BLaER1 treated with 17β-estradiol and CSF1 and Interleukin-3, amounts not matched to agents 10 nM and 100 nM (cell line): ENCODE data around the gene LIMD2.
A peak's percentile ranks its signal among the peaks of the same experiment; 100 is the strongest.

Experiments used
- H3K27ac ChIP-seq, 11 experiments: shearing (Covaris generic); formaldehyde crosslinking; 2 replicates each; pipeline ENCODE4 v1.8.1; 2022
- H3K27me3 ChIP-seq, 11 experiments: shearing (Covaris generic); formaldehyde crosslinking; 2 replicates each; pipeline ENCODE4 v1.8.1; 2022
- H3K36me3 ChIP-seq, 11 experiments: shearing (Covaris generic); formaldehyde crosslinking; 2 replicates each; pipeline ENCODE4 v1.8.1; 2022
- H3K4me1 ChIP-seq, 10 experiments: shearing (Covaris generic); formaldehyde crosslinking; 2 replicates each; pipeline ENCODE4 v1.8.1; 2022
- H3K4me2 ChIP-seq, 11 experiments: shearing (Covaris generic); formaldehyde crosslinking; 2 replicates each; pipeline ENCODE4 v1.8.1; 2022
- H3K4me3 ChIP-seq, 10 experiments: shearing (Covaris generic); formaldehyde crosslinking; 2 replicates each; pipeline ENCODE4 v1.8.1; 2022
- H3K9ac ChIP-seq, 11 experiments: shearing (Covaris generic); formaldehyde crosslinking; 2 replicates each; pipeline ENCODE4 v1.8.1; 2022
- H3K9me3 ChIP-seq, 11 experiments: shearing (Covaris generic); formaldehyde crosslinking; replicated peaks in 1 of 11; 2 replicates each; pipeline ENCODE4 v1.8.1; 2022
- H4K20me1 ChIP-seq, 11 experiments: shearing (Covaris generic); formaldehyde crosslinking; 2 replicates each; pipeline ENCODE4 v1.8.1; 2022
- Cebpa-rat ChIP-seq, 11 experiments: shearing (Covaris generic); IDR thresholded peaks; 2 replicates each; pipeline ENCODE4 v1.8.1; 2022

LIMD2 gene

GRCh38 chr17:63716426-63716825, 16.5 kb upstream of the LIMD2 start:
- Histone ChIP-seq H3K4me1 (peaks cover 0 to 16% (median 9%) of the 10 kb centered on the region in 10 experiments; a peak in 12 of 20 replicates), H3K9ac (no peak overlapping the region), H3K4me3 (no peak overlapping the region), H3K27ac (no peak overlapping the region), H3K9me3 (no peaks in the 10 kb centered on the region), H4K20me1 (no peaks in the 10 kb centered on the region; a peak in 1 of 22 replicates), H3K36me3 (peaks cover 69 to 99% (median 88%) of the 10 kb centered on the region in 11 experiments), H3K4me2 (no peak overlapping the region), H3K27me3 (no peaks in the 10 kb centered on the region)
- no peak for TF ChIP-seq Cebpa-rat (IDR thresholded peaks at IDR 0.05)

DNA sequence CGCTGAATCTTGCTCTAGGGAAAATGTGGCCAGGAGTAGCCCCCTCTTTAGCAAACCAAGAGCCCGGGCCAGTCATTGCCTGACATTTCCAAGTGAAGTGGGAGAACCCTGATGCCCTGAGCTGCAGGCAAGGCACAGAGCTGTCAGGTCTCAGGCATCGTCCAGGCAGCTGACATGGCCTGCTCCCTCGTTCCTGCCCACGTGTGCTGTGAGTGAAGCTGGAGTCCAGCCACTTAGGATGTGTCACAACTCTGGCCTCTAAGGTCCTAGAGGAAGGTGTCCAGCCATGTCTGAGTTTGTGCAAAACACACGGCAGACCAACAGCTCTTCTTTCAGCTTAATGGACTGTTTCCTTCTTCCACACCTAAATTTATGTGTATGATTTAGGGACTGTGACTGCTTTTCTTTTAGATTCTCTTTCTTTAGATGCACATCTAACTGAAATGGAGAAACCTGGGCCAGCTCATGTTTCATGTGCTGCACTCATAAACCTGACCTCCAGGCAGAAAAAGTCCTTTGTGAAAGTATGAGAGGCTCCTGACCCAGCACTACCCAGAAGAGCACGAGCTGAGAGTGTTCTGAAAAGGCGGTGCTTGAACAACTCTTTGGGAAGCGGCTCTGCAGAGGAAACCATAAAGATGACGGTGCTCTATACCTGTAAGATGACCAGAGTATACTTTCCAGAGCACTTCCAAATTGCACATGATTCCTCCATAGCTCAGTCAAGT, 14.8 kb upstream of the LIMD2 start:
- Histone ChIP-seq H3K27ac (no peak overlapping the region), H4K20me1 (peaks cover 0 to 4% (median 0%) of the 10 kb centered on the region in 11 experiments; a peak in 5 of 22 replicates), H3K9ac (peak overlapping the region in 1 of 11 experiments; percentile 11; a peak in 1 of 22 replicates), H3K4me2 (peak overlapping the region in 1 of 11 experiments; percentile 52; a peak in 1 of 22 replicates), H3K4me3 (no peak overlapping the region), H3K4me1 (peaks cover 0 to 16% (median 9%) of the 10 kb centered on the region in 10 experiments; a peak in 12 of 20 replicates), H3K9me3 (no peaks in the 10 kb centered on the region), H3K27me3 (no peaks in the 10 kb centered on the region), H3K36me3 (peaks cover 80 to 99% (median 91%) of the 10 kb centered on the region in 11 experiments)
- no peak for TF ChIP-seq Cebpa-rat (IDR thresholded peaks at IDR 0.05)

DNA sequence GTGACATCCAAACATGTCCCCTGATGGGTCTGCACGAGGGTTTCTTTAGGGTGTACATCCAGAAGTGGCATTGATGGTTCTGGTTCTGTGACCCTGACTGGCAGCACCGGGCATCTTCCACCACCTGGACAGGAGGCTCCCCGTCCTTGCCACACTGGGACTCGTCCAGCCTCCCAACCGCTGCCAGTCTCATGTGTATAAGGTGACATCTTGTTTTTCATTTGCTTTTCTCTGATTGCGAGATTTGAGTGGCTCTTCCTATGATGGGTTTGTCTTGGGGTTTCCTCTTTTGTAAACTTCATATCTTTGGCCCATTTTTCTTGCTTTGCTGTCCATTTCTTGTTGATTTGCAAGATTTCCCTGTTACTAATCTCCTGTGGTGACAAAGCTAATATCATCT, 9.2 kb upstream of the LIMD2 start:
- H3K9me3 ChIP-seq = no peaks in the 10 kb centered on the region
- no peak overlapping the region for H3K4me2 ChIP-seq
- no peak overlapping the region for H3K27ac ChIP-seq
- no peak overlapping the region for H3K4me3 ChIP-seq
- no peak overlapping the region for H3K9ac ChIP-seq
- H3K4me1 ChIP-seq = peaks cover 28 to 44% (median 37%) of the 10 kb centered on the region in 10 experiments
- H3K36me3 ChIP-seq = peaks cover 84 to 99% (median 91%) of the 10 kb centered on the region in 11 experiments
- H4K20me1 ChIP-seq = peaks cover 0 to 33% (median 25%) of the 10 kb centered on the region in 11 experiments; a peak in 18 of 22 replicates
- TF ChIP-seq Cebpa-rat (IDR thresholded peaks at IDR 0.05) = no peak
- H3K27me3 ChIP-seq = no peaks in the 10 kb centered on the region

DNA sequence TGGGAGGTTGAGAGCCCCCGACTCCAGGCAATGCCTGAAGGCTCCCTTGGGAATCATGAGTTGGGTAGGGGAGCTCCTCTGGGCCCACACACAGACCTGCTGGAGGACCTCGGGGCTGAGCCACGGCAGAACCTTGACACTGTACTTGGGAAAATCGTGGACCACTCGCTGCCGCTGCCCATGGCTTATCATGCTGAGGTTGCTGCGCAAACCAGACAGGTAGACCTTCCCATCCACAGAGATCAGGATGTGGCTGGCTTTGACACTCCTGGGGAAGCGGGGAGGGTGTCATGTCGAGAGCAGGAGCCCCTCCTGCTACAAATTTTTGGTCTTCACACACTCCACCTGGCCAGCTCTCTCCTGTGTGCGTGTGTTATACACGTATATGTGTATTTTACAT, 7.2 kb upstream of the LIMD2 start:
- TF ChIP-seq Cebpa-rat (IDR thresholded peaks at IDR 0.05) = no peak
- no peaks in the 10 kb centered on the region for H3K9me3 ChIP-seq
- peak overlapping the region in 10 of 11 experiments; percentile 48 to 87 (median 66); a peak in 13 of 22 replicates for H3K4me2 ChIP-seq
- H3K4me3 ChIP-seq = no peak overlapping the region
- H3K27me3 ChIP-seq = no peaks in the 10 kb centered on the region
- no peak overlapping the region for H3K9ac ChIP-seq
- peaks cover 0 to 53% (median 39%) of the 10 kb centered on the region in 11 experiments; a peak in 19 of 22 replicates for H4K20me1 ChIP-seq
- H3K27ac ChIP-seq = peak overlapping the region in 2 of 11 experiments; percentile 19 to 23; a peak in 1 of 22 replicates
- peaks cover 80 to 96% (median 90%) of the 10 kb centered on the region in 11 experiments for H3K36me3 ChIP-seq
- H3K4me1 ChIP-seq = peaks cover 46 to 53% (median 49%) of the 10 kb centered on the region in 10 experiments

DNA sequence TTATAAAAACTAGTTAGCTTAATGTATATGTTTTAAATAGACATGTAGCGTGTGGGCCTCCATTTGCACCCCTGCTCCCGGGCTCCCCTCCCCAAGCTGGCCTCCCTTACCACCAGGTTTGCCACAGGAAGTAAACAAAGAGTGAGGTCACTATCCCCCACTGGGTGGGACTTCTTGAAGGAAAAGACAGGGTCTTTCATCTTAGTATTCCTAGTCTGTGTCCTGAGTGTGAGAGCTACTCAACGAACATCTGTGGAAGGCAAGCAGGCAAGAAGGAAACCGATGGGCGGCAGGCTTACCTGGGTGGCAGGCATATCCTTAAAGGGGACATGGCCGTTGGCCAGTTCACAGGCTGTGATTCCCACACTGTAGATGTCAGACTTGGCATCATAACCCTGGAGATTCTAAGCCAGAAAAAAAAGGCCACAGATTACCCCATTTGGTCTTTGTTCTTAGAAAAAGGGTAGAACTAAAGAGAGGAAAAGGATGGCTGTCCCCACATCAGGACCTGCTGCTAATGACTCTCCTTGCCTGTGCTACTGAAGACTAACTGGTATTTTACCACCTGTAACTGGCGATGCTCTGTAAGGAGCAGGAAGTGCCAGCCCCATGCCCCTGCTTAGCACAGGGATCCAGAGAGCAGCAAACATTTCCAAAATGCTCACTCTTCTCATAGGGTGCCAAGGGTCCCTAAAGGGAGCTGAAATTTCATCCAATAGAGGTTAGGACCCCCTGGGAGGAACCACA, 6.6 kb upstream of the LIMD2 start:
- no peaks in the 10 kb centered on the region for H3K27me3 ChIP-seq
- no peak overlapping the region for H3K4me3 ChIP-seq
- peaks cover 51 to 57% (median 54%) of the 10 kb centered on the region in 10 experiments for H3K4me1 ChIP-seq
- H4K20me1 ChIP-seq = peaks cover 0 to 54% (median 40%) of the 10 kb centered on the region in 11 experiments; a peak in 19 of 22 replicates
- peaks cover 74 to 90% (median 83%) of the 10 kb centered on the region in 11 experiments for H3K36me3 ChIP-seq
- peak overlapping the region in 3 of 11 experiments; percentile 25 to 57 (median 41); a peak in 2 of 22 replicates for H3K9ac ChIP-seq
- TF ChIP-seq Cebpa-rat (IDR thresholded peaks at IDR 0.05) = no peak
- peak overlapping the region; percentile 35 to 87 (median 65) for H3K4me2 ChIP-seq
- H3K9me3 ChIP-seq = no peaks in the 10 kb centered on the region
- peak overlapping the region in 3 of 11 experiments; percentile 19 to 43 (median 23); a peak in 4 of 22 replicates for H3K27ac ChIP-seq

- H3K4me3 ChIP-seq = peak overlapping the region in 2 of 10 experiments; percentile 15 to 34; a peak in 2 of 20 replicates
- no peak for TF ChIP-seq Cebpa-rat (IDR thresholded peaks at IDR 0.05)
- H3K36me3 ChIP-seq = peaks cover 65 to 81% (median 75%) of the 10 kb centered on the region in 11 experiments
- peak overlapping the region in 4 of 11 experiments; percentile 17 to 43 (median 28); a peak in 3 of 22 replicates for H3K27ac ChIP-seq
- peak overlapping the region; percentile 31 to 87 (median 65); a peak in 20 of 22 replicates for H3K4me2 ChIP-seq
- peaks cover 60 to 66% (median 63%) of the 10 kb centered on the region in 10 experiments for H3K4me1 ChIP-seq
- H4K20me1 ChIP-seq = peaks cover 0 to 54% (median 40%) of the 10 kb centered on the region in 11 experiments; a peak in 19 of 22 replicates
- H3K27me3 ChIP-seq = no peaks in the 10 kb centered on the region
- peak overlapping the region in 6 of 11 experiments; percentile 11 to 36 (median 22); a peak in 3 of 22 replicates for H3K9ac ChIP-seq
- no peaks in the 10 kb centered on the region for H3K9me3 ChIP-seq
These were observed 5.7 kb upstream of the LIMD2 start for GRCh38 chr17:63705657-63706056.

DNA sequence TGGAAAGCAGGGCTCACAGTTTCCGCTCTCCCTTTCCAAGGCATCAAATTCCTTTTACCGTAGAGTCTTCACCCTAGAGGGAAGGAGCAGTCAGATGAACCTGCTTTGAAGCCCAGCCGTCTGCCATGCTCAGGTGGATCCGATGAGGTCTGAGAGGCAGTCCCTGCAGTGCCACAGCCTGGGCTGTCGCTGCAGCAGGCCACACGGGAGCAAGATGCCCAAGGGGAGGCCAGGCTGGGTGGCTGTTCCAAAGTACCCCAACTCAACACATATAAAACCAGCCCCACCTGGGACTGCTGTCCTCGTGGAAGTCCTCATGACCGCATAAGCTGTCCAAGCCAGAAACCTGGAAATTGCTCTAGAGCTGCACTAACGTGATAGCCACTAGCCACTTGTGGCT, 4.9 kb upstream of the LIMD2 start:
- Histone ChIP-seq H3K9me3 (no peaks in the 10 kb centered on the region), H4K20me1 (peaks cover 0 to 54% (median 40%) of the 10 kb centered on the region in 11 experiments; a peak in 19 of 22 replicates), H3K36me3 (peaks cover 57 to 73% (median 67%) of the 10 kb centered on the region in 11 experiments), H3K4me3 (no peak overlapping the region), H3K27me3 (no peaks in the 10 kb centered on the region), H3K4me1 (peaks cover 64 to 70% (median 67%) of the 10 kb centered on the region in 10 experiments), H3K27ac (0 out of 22 replicates have a peak overlapping the region, but pooled peaks of 2 of the 11 experiments have one; percentile 24 to 43), H3K4me2 (peak overlapping the region in 8 of 11 experiments; percentile 31 to 81 (median 52); a peak in 8 of 22 replicates), H3K9ac (peak overlapping the region in 3 of 11 experiments; percentile 18 to 30 (median 25); a peak in 3 of 22 replicates)
- TF ChIP-seq Cebpa-rat (IDR thresholded peaks at IDR 0.05) = no peak

GRCh38 chr17:63704259-63704576, 4.3 kb upstream of the LIMD2 start:
- Histone ChIP-seq H3K27me3 (no peaks in the 10 kb centered on the region), H3K36me3 (peaks cover 51 to 67% (median 60%) of the 10 kb centered on the region in 11 experiments), H3K4me3 (0 out of 20 replicates have a peak overlapping the region, but pooled peaks of 2 of the 10 experiments have one; percentile 12 to 96), H3K9ac (peak overlapping the region in 10 of 11 experiments; percentile 4 to 99 (median 80); a peak in 11 of 22 replicates), H4K20me1 (peaks cover 0 to 54% (median 40%) of the 10 kb centered on the region in 11 experiments; a peak in 19 of 22 replicates), H3K27ac (peak overlapping the region in 4 of 11 experiments; percentile 99 to 100 (median 100); a peak in 5 of 22 replicates), H3K9me3 (no peaks in the 10 kb centered on the region), H3K4me1 (peaks cover 64 to 70% (median 67%) of the 10 kb centered on the region in 10 experiments), H3K4me2 (peak overlapping the region; percentile 89 to 99 (median 96); a peak in 19 of 22 replicates)
- TF ChIP-seq Cebpa-rat (IDR thresholded peaks at IDR 0.05) = no peak
